Measurements from ENCODE around the gene GASK1A.

GRCh38 chr3:43025423-43025822 lies 46.3 kb downstream of the GASK1A start:
- no peak for TF ChIP-seq POLR2A (IDR thresholded peaks at IDR 0.05; ENCODE audit: low read length)
- no peak for TF ChIP-seq GATA1 (IDR thresholded peaks at IDR 0.05; ENCODE audit: low read depth, low read length)
